Measurements from ENCODE around the gene ARID4A. TPM values are rescaled to one million over a fixed set of nuclear protein-coding genes. Genes with fewer than 3 reads are reported as not detected.

Gene ARID4A
- total RNA-seq, 1 donor, result 14.5 TPM

DNA sequence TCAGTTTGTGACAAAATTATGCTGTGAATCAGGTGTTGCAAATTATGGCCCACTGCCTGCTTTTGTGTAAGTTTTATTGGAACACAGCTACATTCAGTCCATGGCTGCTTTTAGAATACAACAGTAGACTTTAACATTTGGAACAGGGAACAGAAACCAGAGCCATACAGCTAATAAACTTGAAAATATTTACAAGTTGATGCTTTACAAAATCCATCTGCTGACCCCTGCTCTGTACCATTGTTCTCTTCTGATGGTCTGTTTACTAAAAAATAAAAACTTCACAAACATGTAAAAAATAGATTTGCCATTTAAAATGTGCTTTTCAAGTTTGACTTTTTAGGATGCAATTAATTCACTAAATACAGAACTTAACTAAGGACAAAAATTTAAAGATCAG lies 33.0 kb upstream of the ARID4A start:
- no peaks in the 10 kb centered on the region for H4K20me1 ChIP-seq (ENCODE audit: insufficient read depth, low read length)
- H3K36me3 ChIP-seq (ENCODE audit: insufficient read depth, low read length), result peaks cover 86% of the 10 kb centered on the region

DNA sequence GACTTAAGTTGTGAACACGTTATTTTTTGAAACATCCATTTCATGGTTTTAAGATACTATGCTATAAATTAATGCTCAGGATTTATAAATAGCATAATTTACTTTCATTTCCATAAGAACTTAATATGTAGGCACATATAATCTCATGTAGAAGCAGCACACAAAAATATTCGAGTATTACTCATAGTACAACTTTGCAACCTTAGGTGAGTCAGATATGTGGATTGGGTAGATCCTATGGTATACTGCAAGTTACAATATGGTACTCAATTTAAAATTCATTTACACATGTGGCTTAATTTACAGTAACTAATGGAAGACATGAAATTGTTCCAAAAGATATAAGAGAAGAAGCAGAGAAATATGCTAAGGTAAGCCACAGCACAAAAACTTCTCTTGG lies 27.7 kb upstream of the ARID4A start:
- H3K36me3 ChIP-seq (ENCODE audit: insufficient read depth, low read length), result peaks cover 78% of the 10 kb centered on the region

More for the DNA sequence above, 33.0 kb upstream of the ARID4A start:
- H3K79me2 ChIP-seq (ENCODE audit: insufficient read depth, low read length), result peaks cover 41% of the 10 kb centered on the region
- TF ChIP-seq CTCF (IDR thresholded peaks at IDR 0.05; ENCODE audit: extremely low read depth, low read depth, low read length), result no peak
- no peaks in the 10 kb centered on the region for H3K27me3 ChIP-seq (ENCODE audit: insufficient read depth, low read length)
- no peak overlapping the region for H2AFZ ChIP-seq (ENCODE audit: low read length)
- H3K4me1 ChIP-seq (ENCODE audit: insufficient read depth, low read length), result no peaks in the 10 kb centered on the region
- H3K4me2 ChIP-seq (ENCODE audit: insufficient read depth, low read length), result no peak overlapping the region
- H3K9me3 ChIP-seq (ENCODE audit: low read depth, low read length), result no peaks in the 10 kb centered on the region
- no peak overlapping the region for H3K4me3 ChIP-seq (ENCODE audit: insufficient read depth, low read length)
- DNase-seq (ENCODE audit: insufficient read length, low spot score, missing footprints), result no peak
- no peak overlapping the region for H3K27ac ChIP-seq (ENCODE audit: low read depth, low read length)

GRCh38 chr14:58272588-58273372 lies 25.6 kb upstream of the ARID4A start:
- H4K20me1 ChIP-seq (ENCODE audit: insufficient read depth, low read length), result peaks cover 3% of the 10 kb centered on the region
- H3K27me3 ChIP-seq (ENCODE audit: insufficient read depth, low read length), result no peaks in the 10 kb centered on the region
- peak overlapping the region; percentile 20 for H3K27ac ChIP-seq (ENCODE audit: low read depth, low read length)
- no peak for TF ChIP-seq CTCF (IDR thresholded peaks at IDR 0.05; ENCODE audit: extremely low read depth, low read depth, low read length)
- H3K79me2 ChIP-seq (ENCODE audit: insufficient read depth, low read length), result peaks cover 83% of the 10 kb centered on the region
- no peak overlapping the region for H3K4me2 ChIP-seq (ENCODE audit: insufficient read depth, low read length)
- H3K4me3 ChIP-seq (ENCODE audit: insufficient read depth, low read length), result no peak overlapping the region
- no peak overlapping the region for H2AFZ ChIP-seq (ENCODE audit: low read length)
- H3K4me1 ChIP-seq (ENCODE audit: insufficient read depth, low read length), result peaks cover 4% of the 10 kb centered on the region
- H3K36me3 ChIP-seq (ENCODE audit: insufficient read depth, low read length), result peaks cover 63% of the 10 kb centered on the region
- peak; percentile 25 for DNase-seq (ENCODE audit: insufficient read length, low spot score, missing footprints)
- no peaks in the 10 kb centered on the region for H3K9me3 ChIP-seq (ENCODE audit: low read depth, low read length)

More for the DNA sequence above, 27.7 kb upstream of the ARID4A start:
- no peak for TF ChIP-seq CTCF (IDR thresholded peaks at IDR 0.05; ENCODE audit: extremely low read depth, low read depth, low read length)
- H2AFZ ChIP-seq (ENCODE audit: low read length), result no peak overlapping the region
- H3K79me2 ChIP-seq (ENCODE audit: insufficient read depth, low read length), result peaks cover 68% of the 10 kb centered on the region
- H3K4me1 ChIP-seq (ENCODE audit: insufficient read depth, low read length), result no peaks in the 10 kb centered on the region
- H3K4me3 ChIP-seq (ENCODE audit: insufficient read depth, low read length), result no peak overlapping the region
- DNase-seq (ENCODE audit: insufficient read length, low spot score, missing footprints), result no peak
- H4K20me1 ChIP-seq (ENCODE audit: insufficient read depth, low read length), result peaks cover 3% of the 10 kb centered on the region
- peak overlapping the region; percentile 6 for H3K27ac ChIP-seq (ENCODE audit: low read depth, low read length)
- no peak overlapping the region for H3K4me2 ChIP-seq (ENCODE audit: insufficient read depth, low read length)
- no peaks in the 10 kb centered on the region for H3K27me3 ChIP-seq (ENCODE audit: insufficient read depth, low read length)
- no peaks in the 10 kb centered on the region for H3K9me3 ChIP-seq (ENCODE audit: low read depth, low read length)

DNA sequence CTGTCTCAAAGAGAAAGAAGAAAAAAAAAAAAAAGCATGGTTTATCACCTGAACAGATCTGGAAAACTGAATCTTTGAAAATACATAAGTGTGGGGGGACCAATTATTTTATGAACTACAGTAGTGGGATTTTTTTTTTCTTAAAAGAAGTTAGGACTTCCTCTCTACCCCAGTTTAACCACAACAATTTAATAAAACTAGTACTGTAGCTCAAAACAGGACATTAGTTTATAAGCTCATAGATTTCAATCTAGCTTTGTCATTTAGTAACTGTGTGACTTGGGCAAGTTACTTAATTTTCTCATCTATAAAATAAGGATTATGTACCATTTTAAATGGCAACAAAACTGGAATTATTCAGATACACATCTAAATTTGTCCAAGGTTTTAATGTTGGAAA lies 23.5 kb upstream of the ARID4A start:
- no peaks in the 10 kb centered on the region for H3K9me3 ChIP-seq (ENCODE audit: low read depth, low read length)
- no peak overlapping the region for H3K27ac ChIP-seq (ENCODE audit: low read depth, low read length)
- H3K27me3 ChIP-seq (ENCODE audit: insufficient read depth, low read length), result no peaks in the 10 kb centered on the region
- no peak for DNase-seq (ENCODE audit: insufficient read length, low spot score, missing footprints)
- H4K20me1 ChIP-seq (ENCODE audit: insufficient read depth, low read length), result peaks cover 3% of the 10 kb centered on the region
- H3K36me3 ChIP-seq (ENCODE audit: insufficient read depth, low read length), result peaks cover 64% of the 10 kb centered on the region
- H2AFZ ChIP-seq (ENCODE audit: low read length), result no peak overlapping the region
- TF ChIP-seq CTCF (IDR thresholded peaks at IDR 0.05; ENCODE audit: extremely low read depth, low read depth, low read length), result no peak
- H3K4me1 ChIP-seq (ENCODE audit: insufficient read depth, low read length), result peaks cover 4% of the 10 kb centered on the region
- peaks cover 88% of the 10 kb centered on the region for H3K79me2 ChIP-seq (ENCODE audit: insufficient read depth, low read length)
- no peak overlapping the region for H3K4me2 ChIP-seq (ENCODE audit: insufficient read depth, low read length)
- H3K4me3 ChIP-seq (ENCODE audit: insufficient read depth, low read length), result no peak overlapping the region

Measured in osteoblast (primary cell).